DOHH2 (cell line): ENCODE data around the gene ACP2.

Source experiments
- H3F3A ChIP-seq: fragments of 200-600 bp; sonication (generic), shearing (Covaris generic); 2 replicates; pipeline ENCODE4 v1.6.0; 2016; ENCODE audit warnings: antibody characterized with exemption, mild to moderate bottlenecking; ENCODE audit not compliant: control insufficient read depth, insufficient read depth
- H3K27ac ChIP-seq: fragments of 200-600 bp; sonication (generic); 2 replicates; pipeline ENCODE4 v1.5.1; 2014; ENCODE audit warnings: low read depth, mild to moderate bottlenecking, low read length, moderate library complexity
- H3K27me3 ChIP-seq: fragments of 200-600 bp; sonication (generic); 2 replicates; pipeline ENCODE4 v1.6.1; 2014; ENCODE audit warnings: mild to moderate bottlenecking, low read length, mixed read lengths; ENCODE audit not compliant: control insufficient read depth
- H3K36me3 ChIP-seq: fragments of 200-600 bp; sonication (generic); 2 replicates; pipeline ENCODE4 v1.6.1; 2014; ENCODE audit warnings: mild to moderate bottlenecking, low read length, moderate library complexity, mixed read lengths; ENCODE audit not compliant: control insufficient read depth
- H3K4me1 ChIP-seq: fragments of 200-600 bp; sonication (generic); 2 replicates; pipeline ENCODE4 v1.6.1; 2014; ENCODE audit warnings: mild to moderate bottlenecking, low read length, mixed read lengths; ENCODE audit not compliant: control insufficient read depth
- H3K4me2 ChIP-seq: fragments of 200-600 bp; sonication (generic); 2 replicates; pipeline ENCODE4 v1.6.0; 2014; ENCODE audit warnings: mild to moderate bottlenecking, low read length, moderate library complexity
- H3K4me3 ChIP-seq: fragments of 200-600 bp; sonication (generic); 2 replicates; pipeline ENCODE4 v1.5.1; 2014; ENCODE audit warnings: mild to moderate bottlenecking, low read length, mixed read lengths
- H3K79me2 ChIP-seq: fragments of 200-600 bp; sonication (generic); 2 replicates; pipeline ENCODE4 v1.6.1; 2014; ENCODE audit warnings: mild to moderate bottlenecking, low read length, mixed read lengths; ENCODE audit not compliant: control insufficient read depth
- H3K9me2 ChIP-seq: fragments of 200-600 bp; sonication (generic); replicated peaks from 2 replicates; pipeline ENCODE4 v1.6.1; 2014; ENCODE audit warnings: mild to moderate bottlenecking, low read length, mixed read lengths; ENCODE audit not compliant: control insufficient read depth
- H3K9me3 ChIP-seq: fragments of 200-600 bp; sonication (generic); 2 replicates; pipeline ENCODE4 v1.6.1; 2014; ENCODE audit warnings: antibody characterized with exemption, low read length, mixed read lengths; ENCODE audit not compliant: control insufficient read depth, insufficient read depth
- H4K20me1 ChIP-seq: fragments of 200-600 bp; sonication (generic); 2 replicates; pipeline ENCODE4 v1.6.0; 2014; ENCODE audit warnings: low read depth, mild to moderate bottlenecking, antibody characterized with exemption, low read length, moderate library complexity; ENCODE audit not compliant: control insufficient read depth, insufficient read depth
- CTCF ChIP-seq: fragments of 200-600 bp; sonication (generic); IDR thresholded peaks from one replicate; pipeline ENCODE4 v1.5.1; 2014; ENCODE audit warnings: antibody characterized with exemption, mild to moderate bottlenecking, low read depth, low read length; ENCODE audit not compliant: poor library complexity, severe bottlenecking
- EZH2phosphoT487 ChIP-seq: fragments of 200-600 bp; sonication (generic); IDR thresholded peaks from 2 replicates; pipeline ENCODE4 v1.6.1; 2017; ENCODE audit warnings: borderline replicate concordance, mild to moderate bottlenecking, antibody characterized with exemption, low read length, moderate library complexity, mixed read lengths

ACP2 gene

DNA sequence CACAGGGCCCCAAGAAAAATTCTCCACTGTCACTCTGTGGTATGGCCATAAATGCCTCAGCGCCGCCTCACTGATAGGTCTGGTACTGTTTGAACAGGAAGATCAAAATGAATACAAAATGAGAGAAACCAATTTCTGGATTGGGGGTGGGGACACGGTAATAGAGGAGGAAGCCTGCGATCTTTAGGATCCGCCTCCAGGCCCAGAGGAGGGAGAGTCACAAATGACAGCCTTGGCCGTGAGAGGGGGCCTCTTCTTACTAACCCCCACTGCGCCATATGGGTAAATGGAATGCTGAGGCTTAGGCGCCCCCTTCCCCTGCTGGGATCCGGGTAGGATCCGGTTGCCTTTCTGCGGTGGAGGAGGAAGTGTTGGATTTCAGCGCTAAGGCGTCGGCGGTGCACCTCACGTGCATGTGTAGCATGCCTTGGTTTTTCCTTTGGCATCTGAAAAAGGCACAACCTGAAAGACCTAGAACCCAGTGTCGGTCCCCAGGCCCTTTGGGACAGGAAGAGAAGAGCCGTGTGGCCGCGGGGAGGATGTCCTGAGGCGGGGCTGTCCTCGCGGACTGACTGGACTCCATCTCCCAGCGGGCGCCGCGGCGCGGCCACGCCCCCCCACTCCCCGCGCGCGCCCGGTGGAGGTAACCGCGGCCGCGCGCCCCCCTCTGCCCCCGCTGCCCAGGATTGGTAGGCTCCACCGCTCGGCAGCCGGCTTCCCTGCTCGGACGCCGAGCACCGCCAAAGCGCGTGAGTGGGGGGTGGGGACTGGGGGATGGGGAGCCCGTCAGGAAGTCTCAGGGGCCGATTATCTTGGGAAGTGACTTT, 20.6 kb upstream of the ACP2 start:
- peaks cover 32% of the 10 kb centered on the region for H4K20me1 ChIP-seq
- no peaks in the 10 kb centered on the region for H3K27me3 ChIP-seq
- no peaks in the 10 kb centered on the region for H3K9me3 ChIP-seq
- TF ChIP-seq EZH2phosphoT487 (no peak), CTCF (no peak)
- peak overlapping the region; percentile 98 for H3K4me2 ChIP-seq
- H3K79me2 ChIP-seq = peaks cover 42% of the 10 kb centered on the region
- peak overlapping the region; percentile 82 for H3K27ac ChIP-seq
- no peaks in the 10 kb centered on the region for H3K9me2 ChIP-seq
- peaks cover 59% of the 10 kb centered on the region for H3K4me1 ChIP-seq
- peak overlapping the region; percentile 91 for H3K4me3 ChIP-seq
- H3F3A ChIP-seq = peaks cover 9% of the 10 kb centered on the region
- peaks cover 5% of the 10 kb centered on the region for H3K36me3 ChIP-seq

DNA sequence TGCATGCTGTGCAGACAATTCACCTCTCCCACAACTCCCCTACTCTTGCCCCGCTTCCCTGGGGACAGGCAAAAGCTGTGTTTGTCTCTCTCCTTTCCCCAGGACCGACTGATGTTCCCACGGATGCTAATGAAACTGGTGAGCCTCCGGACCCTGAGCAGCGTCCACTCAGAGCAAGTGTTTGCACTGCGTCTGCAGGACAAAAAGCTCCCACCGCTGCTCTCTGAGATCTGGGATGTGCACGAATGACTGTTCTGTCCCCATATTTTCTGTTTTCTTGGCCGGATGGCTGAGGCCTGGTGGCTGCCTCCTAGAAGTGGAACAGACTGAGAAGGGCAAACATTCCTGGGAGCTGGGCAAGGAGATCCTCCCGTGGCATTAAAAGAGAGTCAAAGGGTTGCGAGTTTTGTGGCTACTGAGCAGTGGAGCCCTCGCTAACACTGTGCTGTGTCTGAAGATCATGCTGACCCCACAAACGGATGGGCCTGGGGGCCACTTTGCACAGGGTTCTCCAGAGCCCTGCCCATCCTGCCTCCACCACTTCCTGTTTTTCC, 19.9 kb upstream of the ACP2 start:
- peaks cover 59% of the 10 kb centered on the region for H3K4me1 ChIP-seq
- peaks cover 36% of the 10 kb centered on the region for H3K79me2 ChIP-seq
- peak overlapping the region; percentile 98 for H3K4me2 ChIP-seq
- peaks cover 9% of the 10 kb centered on the region for H3F3A ChIP-seq
- no peaks in the 10 kb centered on the region for H3K9me2 ChIP-seq
- no peaks in the 10 kb centered on the region for H3K36me3 ChIP-seq
- peak overlapping the region; percentile 82 for H3K27ac ChIP-seq
- H3K9me3 ChIP-seq = no peaks in the 10 kb centered on the region
- H3K27me3 ChIP-seq = no peaks in the 10 kb centered on the region
- H3K4me3 ChIP-seq = peak overlapping the region; percentile 91
- TF ChIP-seq CTCF (no peak), EZH2phosphoT487 (no peak)
- H4K20me1 ChIP-seq = peaks cover 27% of the 10 kb centered on the region

DNA sequence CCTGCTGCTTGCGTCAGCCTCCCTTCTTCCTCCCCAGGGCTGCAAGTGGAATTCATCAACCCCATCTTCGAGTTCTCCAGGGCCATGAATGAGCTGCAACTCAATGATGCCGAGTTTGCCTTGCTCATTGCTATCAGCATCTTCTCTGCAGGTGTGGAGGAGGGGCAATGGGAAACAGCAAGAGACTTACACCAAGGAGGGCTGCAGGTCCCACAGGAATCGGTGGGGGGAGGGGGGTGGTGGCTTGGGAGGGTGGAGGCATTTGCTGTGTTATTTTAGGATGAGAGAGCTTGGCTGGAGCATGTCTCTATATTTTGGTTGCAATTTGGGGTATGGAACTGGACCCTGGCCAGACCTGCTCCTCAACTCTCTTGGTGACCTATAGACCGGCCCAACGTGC, 19.3 kb upstream of the ACP2 start:
- no peak for TF ChIP-seq EZH2phosphoT487
- no peak for TF ChIP-seq CTCF
- Histone ChIP-seq H3K9me3 (no peaks in the 10 kb centered on the region), H3F3A (peaks cover 9% of the 10 kb centered on the region), H3K79me2 (peaks cover 29% of the 10 kb centered on the region), H3K36me3 (no peaks in the 10 kb centered on the region), H3K4me3 (no peak overlapping the region), H3K27ac (no peak overlapping the region), H3K4me1 (peaks cover 56% of the 10 kb centered on the region), H3K9me2 (no peaks in the 10 kb centered on the region), H3K4me2 (no peak overlapping the region), H4K20me1 (peaks cover 23% of the 10 kb centered on the region), H3K27me3 (no peaks in the 10 kb centered on the region)
